Measurements from ENCODE around the gene PALS1. TPM values are rescaled to one million over a fixed set of nuclear protein-coding genes. Genes with fewer than 3 reads are reported as not detected.

PALS1 gene
- total RNA-seq, 1 donor from 2014 or later = 19.9 TPM

DNA sequence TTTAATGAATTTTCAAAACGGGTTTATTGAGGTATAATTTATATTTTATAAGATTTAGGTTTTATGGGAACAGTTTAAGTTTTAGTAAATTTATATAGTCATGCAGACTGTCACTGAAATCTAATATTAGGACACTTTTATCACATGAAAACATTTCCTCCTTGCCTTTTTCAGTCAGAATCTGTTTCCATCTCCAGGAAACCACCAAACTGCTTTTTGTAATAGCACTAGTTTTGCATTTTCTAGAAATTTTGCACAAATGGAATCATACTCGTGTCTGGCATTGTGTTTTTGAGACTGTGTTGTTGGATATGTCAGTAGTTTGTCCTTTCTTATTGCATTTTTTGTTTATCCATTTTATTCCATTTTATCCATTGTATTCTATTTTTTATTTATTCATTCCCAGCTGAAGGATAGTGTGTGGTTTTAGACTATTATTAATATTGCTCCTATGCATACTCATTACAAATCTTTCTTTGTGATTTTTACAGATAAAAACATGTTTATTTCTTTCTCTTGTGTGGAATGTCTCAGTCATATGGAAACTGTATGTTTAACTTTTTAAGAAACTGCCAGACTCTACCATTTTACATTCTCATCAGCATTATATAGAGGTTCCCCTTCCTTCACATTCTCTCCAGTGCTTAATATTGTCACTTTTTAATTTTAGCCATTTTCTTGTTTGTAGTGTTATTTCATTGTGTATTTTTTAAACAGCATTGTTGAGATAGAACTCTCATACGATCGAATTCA lies 26.5 kb downstream of the PALS1 start:
- H3K36me3 Mint-ChIP-seq (ENCODE audit: low read depth, unreplicated experiment) = peaks cover 5% of the 10 kb centered on the region
- no peak for DNase-seq (ENCODE audit: low spot score)
- no peak overlapping the region for H3K4me3 Mint-ChIP-seq (ENCODE audit: unreplicated experiment)
- peak overlapping the region; percentile 44 for H3K27ac Mint-ChIP-seq (ENCODE audit: unreplicated experiment)
- H3K9me3 Mint-ChIP-seq (ENCODE audit: unreplicated experiment) = no peaks in the 10 kb centered on the region
- TF ChIP-seq, protein P1, sequence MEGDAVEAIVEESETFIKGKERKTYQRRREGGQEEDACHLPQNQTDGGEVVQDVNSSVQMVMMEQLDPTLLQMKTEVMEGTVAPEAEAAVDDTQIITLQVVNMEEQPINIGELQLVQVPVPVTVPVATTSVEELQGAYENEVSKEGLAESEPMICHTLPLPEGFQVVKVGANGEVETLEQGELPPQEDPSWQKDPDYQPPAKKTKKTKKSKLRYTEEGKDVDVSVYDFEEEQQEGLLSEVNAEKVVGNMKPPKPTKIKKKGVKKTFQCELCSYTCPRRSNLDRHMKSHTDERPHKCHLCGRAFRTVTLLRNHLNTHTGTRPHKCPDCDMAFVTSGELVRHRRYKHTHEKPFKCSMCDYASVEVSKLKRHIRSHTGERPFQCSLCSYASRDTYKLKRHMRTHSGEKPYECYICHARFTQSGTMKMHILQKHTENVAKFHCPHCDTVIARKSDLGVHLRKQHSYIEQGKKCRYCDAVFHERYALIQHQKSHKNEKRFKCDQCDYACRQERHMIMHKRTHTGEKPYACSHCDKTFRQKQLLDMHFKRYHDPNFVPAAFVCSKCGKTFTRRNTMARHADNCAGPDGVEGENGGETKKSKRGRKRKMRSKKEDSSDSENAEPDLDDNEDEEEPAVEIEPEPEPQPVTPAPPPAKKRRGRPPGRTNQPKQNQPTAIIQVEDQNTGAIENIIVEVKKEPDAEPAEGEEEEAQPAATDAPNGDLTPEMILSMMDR (IDR thresholded peaks at IDR 0.05; ENCODE audit: unreplicated experiment) = no peak
- H3K4me1 Mint-ChIP-seq (ENCODE audit: unreplicated experiment) = peaks cover 9% of the 10 kb centered on the region
- peaks cover 2% of the 10 kb centered on the region for H3K27me3 Mint-ChIP-seq (ENCODE audit: unreplicated experiment)

DNA sequence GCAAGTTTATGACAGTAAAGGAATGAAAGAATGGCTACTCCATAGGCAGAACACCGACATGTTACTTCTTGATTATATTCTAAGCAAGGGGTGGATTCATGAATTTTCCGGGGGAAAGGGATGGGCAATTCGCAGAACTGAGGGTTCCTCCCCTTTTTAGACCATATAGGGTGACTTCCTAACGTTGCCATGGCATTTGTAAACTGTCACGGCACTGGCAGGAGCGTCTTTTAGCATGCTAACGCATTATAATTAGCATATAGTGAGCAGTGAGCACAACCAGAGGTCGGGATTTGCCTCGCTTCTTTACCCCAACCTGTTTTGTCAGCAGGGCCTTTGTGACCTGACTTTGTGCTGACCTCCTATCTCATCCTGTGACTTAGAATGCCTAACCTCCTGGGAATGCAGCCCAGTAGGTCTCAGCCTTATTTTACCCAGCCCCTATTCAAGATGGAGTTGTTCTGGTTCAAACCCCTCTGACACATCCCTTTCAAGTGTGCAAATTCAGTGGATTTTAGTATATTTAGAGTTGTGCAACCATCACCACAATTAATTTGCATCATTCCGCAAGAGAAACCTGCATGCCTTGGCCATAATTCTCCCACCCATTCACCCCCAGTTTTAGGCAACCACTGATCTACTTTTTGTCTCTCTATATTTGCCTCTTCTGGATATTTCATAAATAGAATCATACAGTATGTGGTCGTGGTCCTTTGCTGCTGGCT lies 27.4 kb downstream of the PALS1 start:
- no peaks in the 10 kb centered on the region for H3K9me3 Mint-ChIP-seq (ENCODE audit: unreplicated experiment)
- peaks cover 11% of the 10 kb centered on the region for H3K36me3 Mint-ChIP-seq (ENCODE audit: low read depth, unreplicated experiment)
- peaks cover 2% of the 10 kb centered on the region for H3K27me3 Mint-ChIP-seq (ENCODE audit: unreplicated experiment)
- H3K4me1 Mint-ChIP-seq (ENCODE audit: unreplicated experiment) = peaks cover 9% of the 10 kb centered on the region
- peak overlapping the region; percentile 72 for H3K27ac Mint-ChIP-seq (ENCODE audit: unreplicated experiment)
- DNase-seq (ENCODE audit: low spot score) = no peak
- TF ChIP-seq, protein P1 (IDR thresholded peaks at IDR 0.05; ENCODE audit: unreplicated experiment) = no peak
- H3K4me3 Mint-ChIP-seq (ENCODE audit: unreplicated experiment) = no peak overlapping the region

DNA sequence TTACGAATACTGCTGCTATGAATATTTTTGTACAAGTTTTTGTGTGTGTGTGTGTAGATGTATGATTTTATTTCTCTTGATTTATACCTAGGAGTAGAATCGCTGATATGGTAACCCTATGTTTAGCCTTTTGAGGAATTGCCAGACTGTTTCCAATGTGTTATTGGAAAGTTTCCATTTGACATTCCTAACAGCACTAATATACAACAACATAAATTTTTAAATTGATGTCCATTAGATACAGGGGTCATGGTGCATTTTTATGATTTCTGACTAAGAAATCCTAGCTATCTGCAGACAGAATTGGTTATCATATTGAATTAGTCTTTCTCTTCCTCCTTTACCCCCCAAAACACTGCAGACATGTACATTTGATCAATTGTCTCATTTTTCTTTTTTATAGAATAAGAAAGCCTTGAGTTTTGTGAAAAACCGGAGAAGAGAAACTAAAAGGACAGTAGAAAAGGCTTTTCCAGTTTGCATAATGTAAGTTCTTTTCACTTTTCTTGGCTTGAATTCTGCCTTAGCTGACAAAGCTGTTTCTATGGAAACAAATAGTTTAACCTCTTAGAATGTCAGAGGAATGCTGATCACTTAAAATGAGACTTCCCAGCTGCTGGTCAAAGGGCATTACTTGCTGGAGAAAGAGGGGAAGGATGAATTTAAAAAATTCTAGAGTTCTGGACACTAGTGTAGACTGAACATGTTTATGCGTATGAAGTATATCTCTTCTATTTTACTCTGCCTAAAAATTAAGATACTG lies 28.2 kb downstream of the PALS1 start:
- Mint-ChIP-seq H3K27ac (ENCODE audit: unreplicated experiment) (peak overlapping the region; percentile 72), H3K27me3 (ENCODE audit: unreplicated experiment) (peaks cover 2% of the 10 kb centered on the region), H3K36me3 (ENCODE audit: low read depth, unreplicated experiment) (peaks cover 13% of the 10 kb centered on the region), H3K4me1 (ENCODE audit: unreplicated experiment) (peaks cover 9% of the 10 kb centered on the region), H3K9me3 (ENCODE audit: unreplicated experiment) (no peaks in the 10 kb centered on the region), H3K4me3 (ENCODE audit: unreplicated experiment) (no peak overlapping the region)
- TF ChIP-seq, protein P1 (IDR thresholded peaks at IDR 0.05; ENCODE audit: unreplicated experiment) = no peak
- no peak for DNase-seq (ENCODE audit: low spot score)

DNA sequence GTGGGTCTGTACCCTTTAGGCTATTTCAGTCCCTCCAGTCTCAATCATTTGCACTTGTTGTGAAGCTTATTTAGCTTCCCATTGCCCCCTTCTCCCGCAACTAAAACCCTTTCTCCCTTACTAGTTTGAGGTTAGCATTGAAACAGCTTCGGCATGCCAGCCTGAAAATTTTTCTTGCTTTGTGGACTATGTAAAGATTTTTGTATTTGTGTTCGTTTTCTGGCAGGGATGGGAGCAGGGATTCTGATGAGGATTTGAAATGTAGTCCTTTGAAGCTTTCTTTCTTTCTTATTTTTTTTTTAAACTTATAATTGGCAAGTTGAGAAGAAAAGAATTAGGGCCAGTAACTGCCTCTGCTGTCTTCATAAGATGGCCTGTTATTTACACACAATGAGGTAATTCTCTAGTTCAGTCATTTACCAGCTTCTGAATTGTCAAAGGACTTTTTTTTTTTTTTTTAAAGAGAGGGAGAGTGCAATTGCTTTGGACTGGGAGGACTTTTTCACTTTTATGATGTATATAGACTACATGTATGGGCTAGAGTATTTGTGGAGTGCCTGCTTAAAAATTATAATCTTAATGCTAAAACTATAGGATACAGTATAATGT lies 29.0 kb downstream of the PALS1 start:
- TF ChIP-seq, protein P1 (IDR thresholded peaks at IDR 0.05; ENCODE audit: unreplicated experiment) = no peak
- H3K9me3 Mint-ChIP-seq (ENCODE audit: unreplicated experiment) = no peaks in the 10 kb centered on the region
- no peak overlapping the region for H3K4me3 Mint-ChIP-seq (ENCODE audit: unreplicated experiment)
- peaks cover 13% of the 10 kb centered on the region for H3K36me3 Mint-ChIP-seq (ENCODE audit: low read depth, unreplicated experiment)
- H3K4me1 Mint-ChIP-seq (ENCODE audit: unreplicated experiment) = peaks cover 9% of the 10 kb centered on the region
- no peak overlapping the region for H3K27ac Mint-ChIP-seq (ENCODE audit: unreplicated experiment)
- peaks cover 2% of the 10 kb centered on the region for H3K27me3 Mint-ChIP-seq (ENCODE audit: unreplicated experiment)
- no peak for DNase-seq (ENCODE audit: low spot score)

Data from endothelial cell (in vitro differentiated cells).